GM21515 (cell line): ENCODE results near the gene RASA4B.
"Not testable (repeated sequence)": the region's sequence is repeated elsewhere in the genome, so short reads cannot be mapped to it uniquely, and the experiment has no call there.

Experiments used
- ATAC-seq: cut with Tn5 transposase; IDR thresholded peaks from one replicate; pipeline ENCODE4 v1.9.1; 2021; ENCODE audit not compliant: unreplicated experiment

RASA4B gene

GRCh38 chr7:102517550-102518147 is at the start of gene RASA4B:
Gene RASA4B (minus strand): TSS chr7:102517777. CDS start chr7:102517710, 67 bp downstream.
- ATAC-seq = peak; percentile 65

DNA sequence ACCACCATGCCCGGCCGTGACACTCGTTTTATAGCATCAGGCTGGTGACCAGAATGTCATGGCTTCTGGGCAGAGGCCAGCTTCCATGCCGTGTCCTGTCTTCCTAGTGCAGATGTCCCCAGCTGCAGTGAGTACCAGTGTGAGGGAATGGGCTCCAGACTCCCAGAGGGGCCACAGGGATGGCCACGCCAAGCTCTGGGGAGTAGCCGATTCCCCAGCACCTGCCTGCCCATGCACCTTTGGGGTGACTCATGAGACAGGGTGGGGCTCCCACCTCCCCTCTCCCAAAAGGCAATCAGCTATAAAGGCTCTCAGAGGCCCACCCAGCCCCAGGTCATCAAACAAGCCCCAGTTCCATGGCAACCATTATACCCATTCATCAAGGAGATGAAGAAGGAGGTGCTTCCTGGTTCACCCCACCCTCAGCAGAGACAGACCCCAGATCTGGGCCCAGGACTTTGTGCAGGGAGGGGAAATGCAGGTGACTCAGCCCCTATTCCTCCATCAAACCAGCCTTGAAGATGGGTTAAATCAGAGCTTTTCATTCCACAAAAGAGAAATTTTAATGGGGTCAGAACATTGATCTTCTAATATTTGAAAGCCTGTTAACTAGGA is 33.3 kb upstream of the RASA4B start, which contains the start of gene SPDYE2:
Gene SPDYE2 (plus strand): TSS at position 419 of the 615 bp plus-strand sequence. CDS start 2,030 bp downstream, outside the sequence.
- not testable (repeated sequence) for ATAC-seq

- peak; percentile 64 for ATAC-seq
Observed at GRCh38 chr7:102546353-102546752, 28.8 kb upstream of the RASA4B start.

- ATAC-seq = not testable (repeated sequence)
Observed at GRCh38 chr7:102545288-102545687, 27.7 kb upstream of the RASA4B start.

GRCh38 chr7:102544372-102544771 is 26.8 kb upstream of the RASA4B start:
- not testable (repeated sequence) for ATAC-seq

DNA sequence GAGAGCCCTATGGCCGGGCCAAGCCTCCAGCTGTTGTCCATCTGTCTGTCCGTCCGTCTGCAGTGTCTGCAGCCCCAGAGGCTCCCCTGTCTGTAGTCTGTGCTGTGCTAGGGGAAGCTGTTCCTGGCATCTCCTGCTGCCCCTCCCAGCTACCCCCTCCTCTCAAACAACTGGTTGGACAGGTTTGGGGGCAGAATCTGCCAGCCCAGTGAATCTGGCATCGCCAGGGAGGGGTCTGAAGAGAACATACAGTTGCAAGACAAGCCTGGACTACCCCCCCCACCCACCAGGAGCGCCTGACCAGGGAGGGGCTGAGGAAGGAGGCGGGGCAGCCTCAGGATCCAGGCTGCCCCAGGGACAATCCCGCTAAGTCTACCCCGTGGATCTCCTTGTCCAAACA is 26.0 kb upstream of the RASA4B start, which contains the start of gene UPK3BL2:
Gene UPK3BL2 (minus strand): TSS at position 101 of the 400 bp plus-strand sequence. CDS start 60 bp downstream, at position 41.
- ATAC-seq = not testable (repeated sequence)

GRCh38 chr7:102542771-102543170 is 25.2 kb upstream of the RASA4B start:
- not testable (repeated sequence) for ATAC-seq

DNA sequence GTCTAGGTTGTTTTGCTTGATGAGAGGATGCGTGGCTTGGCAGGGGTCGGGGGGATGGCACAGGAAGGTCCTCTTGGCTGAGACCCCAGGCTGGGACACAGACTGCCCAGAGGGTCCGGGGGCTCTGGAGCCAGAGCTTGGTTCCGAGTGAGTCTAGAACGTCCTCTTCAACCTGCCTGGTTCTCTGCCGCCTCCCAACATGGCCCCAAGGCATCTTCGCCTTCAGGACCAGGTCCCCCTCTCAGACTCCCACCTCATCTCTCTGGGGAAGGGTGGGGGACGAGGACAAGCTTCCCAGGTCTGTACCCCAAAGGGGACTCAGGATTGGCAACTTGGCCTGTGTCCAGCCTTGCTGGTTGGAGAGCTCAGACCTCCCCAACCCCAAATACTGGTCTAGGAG is 24.5 kb upstream of the RASA4B start:
- ATAC-seq = not testable (repeated sequence)

- not testable (repeated sequence) for ATAC-seq
Observed at GRCh38 chr7:102540604-102541003, 23.0 kb upstream of the RASA4B start.

DNA sequence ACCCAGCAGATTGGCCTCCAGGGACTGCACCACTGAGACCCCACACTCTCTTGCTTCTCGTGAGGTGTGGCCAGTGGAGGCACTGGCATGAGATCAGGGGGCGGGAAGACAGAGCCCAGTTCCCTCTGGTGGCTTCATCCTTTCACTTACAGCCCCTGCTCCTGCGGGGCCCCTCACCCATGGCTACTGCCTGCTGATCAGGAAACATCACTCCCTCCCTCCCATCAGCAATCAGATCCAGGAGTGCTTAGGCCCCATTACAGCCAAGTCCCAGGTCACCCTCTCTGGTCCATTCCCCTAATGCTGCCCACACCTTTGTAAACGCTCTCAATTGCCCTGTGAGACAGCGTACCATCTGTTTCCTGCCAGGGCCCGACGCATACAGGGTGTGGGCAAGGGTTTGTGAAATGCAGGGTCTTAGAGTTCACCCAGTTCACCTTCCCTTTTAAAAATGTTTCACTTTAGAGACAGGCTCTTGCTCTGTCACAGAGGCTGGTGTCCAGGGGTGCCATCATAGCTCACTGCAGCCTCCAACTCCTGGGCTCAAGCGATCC is 17.6 kb upstream of the RASA4B start:
- not testable (repeated sequence) for ATAC-seq

DNA sequence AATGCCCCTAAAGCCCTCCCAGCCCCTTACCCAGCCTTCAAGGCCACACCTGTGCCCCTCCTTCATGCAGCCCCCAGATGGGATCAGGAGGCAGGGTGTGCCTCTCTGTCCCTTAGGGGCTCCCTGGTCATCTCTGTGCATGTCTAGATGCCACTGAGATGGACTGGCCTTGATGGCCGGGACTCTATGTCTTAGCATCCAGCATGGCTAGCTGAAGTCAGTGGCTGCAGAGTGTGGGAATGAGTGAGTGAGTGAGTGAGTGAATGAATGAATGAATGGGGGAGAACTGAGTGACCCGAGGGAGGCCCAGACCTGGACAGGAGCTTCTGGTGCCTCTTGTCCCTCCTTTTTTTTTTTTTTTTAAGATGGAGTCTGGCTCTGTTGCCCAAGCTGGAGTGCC is 14.6 kb upstream of the RASA4B start:
- not testable (repeated sequence) for ATAC-seq

DNA sequence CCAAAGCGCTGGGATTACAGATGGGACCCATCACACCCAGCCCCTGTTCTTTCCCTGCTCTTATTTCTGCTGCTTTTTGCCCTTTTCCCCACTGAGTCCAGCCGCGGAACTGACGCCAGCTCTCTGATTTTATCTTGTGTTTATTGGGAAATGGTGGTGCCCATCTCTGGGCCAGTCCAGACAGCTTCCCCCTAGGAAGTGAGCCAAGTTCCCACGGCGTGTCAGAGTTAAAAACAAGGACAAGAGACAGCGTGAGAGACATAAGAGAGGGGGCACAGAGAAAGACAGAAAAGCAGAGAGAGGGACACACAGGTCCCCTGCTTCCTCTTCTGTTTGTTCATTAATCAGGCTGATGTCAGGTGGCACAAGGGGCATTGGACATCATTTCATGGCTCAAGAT is 14.0 kb upstream of the RASA4B start:
- not testable (repeated sequence) for ATAC-seq

DNA sequence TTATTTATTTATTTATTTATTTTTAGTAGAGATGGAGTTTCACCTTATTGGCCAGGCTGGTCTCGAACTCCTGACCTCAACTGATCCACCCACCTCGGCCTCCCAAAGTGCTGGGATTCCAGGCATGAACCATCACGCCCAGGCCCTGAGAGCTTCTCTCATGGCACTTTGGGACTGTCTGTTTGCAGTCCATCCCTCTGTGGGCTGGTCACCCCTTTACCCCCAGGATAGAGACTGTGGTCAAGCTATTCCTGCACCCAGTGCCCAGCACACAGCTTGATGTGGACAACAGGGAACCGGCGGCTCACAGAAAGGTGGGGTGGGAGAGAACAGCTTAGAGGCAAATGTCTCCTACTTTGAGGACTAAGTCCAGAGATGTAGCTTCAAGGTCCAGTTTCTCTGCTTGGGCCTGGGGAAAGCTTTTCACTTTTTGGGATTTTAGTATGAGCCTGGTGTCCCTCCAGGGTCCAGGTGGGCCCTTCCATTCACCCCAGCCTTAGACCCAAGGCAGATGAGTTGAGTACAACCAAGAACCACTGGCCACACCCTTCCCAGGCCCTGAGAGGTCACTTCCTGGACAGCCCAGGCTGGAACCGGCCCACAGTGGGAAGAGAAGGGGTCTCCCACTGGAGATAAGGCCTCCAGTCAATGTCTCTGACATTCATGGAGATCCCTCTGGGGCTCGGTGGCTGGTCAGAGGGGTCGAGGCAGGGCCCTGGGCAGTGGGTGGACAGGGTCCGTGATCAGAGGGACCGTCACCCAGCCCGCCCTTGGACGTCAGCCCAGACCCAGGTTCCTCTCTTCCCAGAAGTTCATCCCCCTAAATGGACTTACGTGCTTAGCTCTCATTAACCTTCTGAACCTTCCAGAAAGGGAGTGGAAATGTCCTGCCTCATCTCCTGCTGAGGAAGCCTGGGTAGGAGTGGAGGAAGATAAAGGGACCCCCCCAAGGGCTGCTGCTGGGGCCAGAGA is 10.5 kb upstream of the RASA4B start:
- ATAC-seq = not testable (repeated sequence)

- not testable (repeated sequence) for ATAC-seq
Observed at GRCh38 chr7:102527182-102527581, 9.6 kb upstream of the RASA4B start.

DNA sequence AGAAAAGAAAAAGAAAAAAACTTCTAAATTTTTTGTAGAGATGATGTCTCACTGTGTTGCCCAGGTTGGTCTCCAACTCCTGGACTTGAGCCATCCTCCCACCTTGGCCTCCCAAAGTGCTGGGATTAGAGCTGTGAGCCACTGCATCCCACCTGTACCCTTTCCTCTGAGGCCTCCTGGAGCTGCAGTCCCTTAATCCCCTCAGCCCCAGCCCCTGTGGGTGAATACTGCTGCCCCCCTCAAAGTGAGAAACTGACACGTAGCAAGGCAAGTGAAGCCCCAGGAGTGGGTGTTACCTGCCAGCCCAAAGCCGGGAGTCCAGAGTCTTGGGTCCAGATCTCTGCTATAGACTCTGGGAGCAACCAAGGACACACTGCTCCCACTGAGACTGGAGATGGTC is 7.2 kb upstream of the RASA4B start:
- ATAC-seq = not testable (repeated sequence)

DNA sequence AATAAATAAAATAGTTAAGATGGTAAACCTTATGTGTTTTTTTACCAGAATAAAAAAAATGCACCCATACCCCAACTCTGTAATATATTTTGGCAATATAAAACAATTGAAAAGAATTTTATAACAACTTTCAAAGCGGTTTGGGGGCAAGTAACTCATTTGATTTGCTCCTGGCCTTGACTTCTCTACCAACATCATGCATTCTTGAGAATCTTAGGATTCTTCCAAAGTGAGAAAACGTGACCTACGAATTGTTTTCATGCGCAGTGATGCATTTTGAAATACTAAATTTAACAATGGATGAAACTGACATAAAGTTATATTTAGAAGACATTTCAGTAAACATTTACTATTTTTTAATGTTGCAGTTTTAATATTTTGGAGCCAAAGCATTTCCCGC is 3.2 kb upstream of the RASA4B start:
- not testable (repeated sequence) for ATAC-seq

GRCh38 chr7:102516951-102517350 is 626 bp downstream of the RASA4B start:
- not testable (repeated sequence) for ATAC-seq

- ATAC-seq = not testable (repeated sequence)
Observed at GRCh38 chr7:102515889-102516288, 1.7 kb downstream of the RASA4B start.

DNA sequence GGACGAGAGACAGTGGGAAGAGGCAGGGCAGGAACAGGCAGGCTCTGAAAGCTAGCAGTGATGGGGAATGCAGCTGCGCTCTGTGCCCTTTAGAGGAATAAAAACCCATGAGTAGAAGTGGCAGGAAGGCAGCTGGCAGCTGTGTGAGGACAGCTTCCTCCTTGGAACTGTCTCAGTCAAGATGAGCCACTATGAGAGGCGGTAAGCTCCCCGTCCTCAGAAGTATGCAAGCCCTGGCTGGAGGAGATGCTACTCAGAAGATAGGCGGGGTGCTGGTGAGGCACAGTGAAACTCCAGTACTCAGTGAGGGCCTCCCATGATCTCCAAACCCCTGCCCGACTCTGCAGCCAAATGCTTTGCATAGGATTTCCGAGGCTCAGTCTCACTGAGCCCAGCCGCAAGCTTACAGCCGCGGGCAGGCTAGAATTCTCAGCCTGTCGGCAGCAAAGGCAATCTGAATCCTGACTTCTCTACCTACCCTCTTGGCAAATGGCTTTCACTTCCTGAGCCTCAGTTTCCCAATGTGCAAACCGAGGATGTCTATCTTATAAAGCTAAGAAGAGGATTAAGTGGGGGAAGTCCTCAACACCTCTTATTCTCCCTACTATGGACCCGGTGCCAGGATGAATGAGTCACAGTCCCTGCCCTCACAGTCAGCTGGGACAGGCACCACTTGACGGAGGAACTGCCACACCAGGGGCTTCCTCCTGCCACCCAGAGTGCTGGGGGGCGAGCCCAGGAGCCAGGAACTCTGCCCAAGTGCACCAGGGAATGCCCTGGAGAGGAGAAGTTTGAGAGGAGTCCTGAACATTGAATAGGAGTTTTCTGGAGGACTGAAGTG is 2.5 kb downstream of the RASA4B start:
- ATAC-seq = peak; percentile 67
